Measurements from ENCODE around the gene CD200R1.

The CD200R1 gene

DNA sequence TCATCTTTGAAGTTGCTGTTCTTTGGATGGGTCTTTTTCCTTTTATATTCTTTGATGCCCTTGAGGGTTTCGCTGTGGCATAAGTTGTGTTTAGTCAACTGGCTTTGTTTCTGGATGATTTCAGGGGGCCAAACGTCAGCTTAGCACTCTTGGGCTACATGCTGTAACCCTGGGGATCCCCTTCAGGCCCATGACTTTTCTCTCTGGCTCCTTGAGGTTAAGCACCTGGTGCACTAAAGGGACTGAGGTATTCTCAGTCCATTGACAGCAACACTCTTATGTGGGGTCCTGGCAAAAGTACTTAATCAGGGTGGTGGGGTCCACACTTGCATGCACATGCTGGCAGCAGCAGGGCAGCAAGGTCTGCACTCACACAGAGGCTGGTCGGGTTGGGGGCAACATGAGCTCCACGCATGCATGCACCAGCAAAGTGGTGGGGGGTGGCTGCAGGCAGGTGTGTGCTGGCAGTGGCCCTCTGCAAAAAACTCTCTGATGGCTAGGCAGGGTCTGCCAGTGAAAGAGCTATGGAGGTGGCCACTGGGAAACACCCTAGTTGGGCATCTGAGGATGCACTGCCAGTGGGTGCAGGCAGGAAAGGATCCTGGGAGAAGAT, 90.1 kb downstream of the CD200R1 start:
- Histone ChIP-seq H3K4me1 (ENCODE audit: insufficient read depth, insufficient read length) (no peaks in the 10 kb centered on the region), H3K27me3 (ENCODE audit: insufficient read depth, insufficient read length) (no peaks in the 10 kb centered on the region), H3K36me3 (ENCODE audit: insufficient read depth, insufficient read length, low read length) (no peaks in the 10 kb centered on the region), H3K9me3 (ENCODE audit: insufficient read depth, low read length) (no peaks in the 10 kb centered on the region), H3K4me3 (ENCODE audit: insufficient read length, low read depth) (no peak overlapping the region), H3K9ac (ENCODE audit: insufficient read length, low read depth) (no peak overlapping the region)
- TF ChIP-seq SUZ12 (IDR thresholded peaks at IDR 0.05; ENCODE audit: extremely low read depth, insufficient read depth, insufficient read length) (no peak), YY1 (IDR thresholded peaks at IDR 0.05; ENCODE audit: insufficient read depth, insufficient read length) (no peak), ZNF274 (IDR thresholded peaks at IDR 0.05; ENCODE audit: low read depth, low read length) (no peak)
- DNase-seq (ENCODE audit: low read depth, low spot score): no peak

DNA sequence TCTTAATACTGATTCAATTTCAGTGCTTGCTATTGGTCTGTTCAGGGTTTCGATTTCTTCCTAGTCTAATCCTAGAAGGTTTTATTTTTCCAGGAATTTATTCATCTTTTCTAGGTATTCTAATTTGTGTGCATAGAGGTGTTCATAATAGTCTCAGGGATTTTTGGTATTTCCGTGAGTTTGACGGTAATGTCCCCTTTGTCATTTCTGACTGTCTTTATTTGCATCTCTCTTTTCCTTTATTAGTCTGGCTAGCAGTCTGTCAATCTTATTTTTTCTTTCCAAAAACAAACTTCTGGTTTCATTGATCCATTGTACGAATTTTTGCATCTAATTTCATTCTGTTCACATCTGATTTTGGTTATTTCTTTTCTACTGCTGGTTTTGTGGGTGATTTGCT, 93.0 kb downstream of the CD200R1 start:
- H3K9me3 ChIP-seq (ENCODE audit: insufficient read depth, low read length): no peaks in the 10 kb centered on the region
- H3K4me3 ChIP-seq (ENCODE audit: insufficient read length, low read depth): no peak overlapping the region
- H3K4me1 ChIP-seq (ENCODE audit: insufficient read depth, insufficient read length): no peaks in the 10 kb centered on the region
- H3K27me3 ChIP-seq (ENCODE audit: insufficient read depth, insufficient read length): no peaks in the 10 kb centered on the region
- no peak for DNase-seq (ENCODE audit: low read depth, low spot score)
- H3K9ac ChIP-seq (ENCODE audit: insufficient read length, low read depth): no peak overlapping the region
- TF ChIP-seq YY1 (IDR thresholded peaks at IDR 0.05; ENCODE audit: insufficient read depth, insufficient read length) (no peak), SUZ12 (IDR thresholded peaks at IDR 0.05; ENCODE audit: extremely low read depth, insufficient read depth, insufficient read length) (no peak), ZNF274 (IDR thresholded peaks at IDR 0.05; ENCODE audit: low read depth, low read length) (no peak)
- H3K36me3 ChIP-seq (ENCODE audit: insufficient read depth, insufficient read length, low read length): no peaks in the 10 kb centered on the region

DNA sequence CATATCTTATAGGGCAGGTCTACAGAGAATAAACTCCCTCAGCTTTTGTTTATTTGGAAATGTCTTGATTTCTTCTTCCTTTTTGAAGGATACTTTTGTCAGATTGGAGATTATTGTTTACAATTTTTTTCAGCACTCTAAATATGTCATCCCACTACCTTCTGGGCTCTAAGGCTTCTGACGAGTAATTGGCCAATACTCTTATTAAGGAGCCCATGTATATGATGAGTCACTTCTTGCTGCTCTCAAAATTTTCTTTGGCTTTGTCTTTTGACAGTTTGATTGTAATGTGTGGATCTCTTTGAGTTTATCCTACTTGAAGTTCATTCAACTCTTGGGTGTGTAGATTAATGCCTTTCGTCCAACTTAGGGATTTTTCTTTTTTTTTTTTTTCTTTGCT, 99.3 kb downstream of the CD200R1 start:
- H3K27me3 ChIP-seq (ENCODE audit: insufficient read depth, insufficient read length): no peaks in the 10 kb centered on the region
- H3K9ac ChIP-seq (ENCODE audit: insufficient read length, low read depth): no peak overlapping the region
- TF ChIP-seq YY1 (IDR thresholded peaks at IDR 0.05; ENCODE audit: insufficient read depth, insufficient read length): no peak
- no peak for TF ChIP-seq ZNF274 (IDR thresholded peaks at IDR 0.05; ENCODE audit: low read depth, low read length)
- no peak for TF ChIP-seq SUZ12 (IDR thresholded peaks at IDR 0.05; ENCODE audit: extremely low read depth, insufficient read depth, insufficient read length)
- no peak overlapping the region for H3K4me3 ChIP-seq (ENCODE audit: insufficient read length, low read depth)
- no peaks in the 10 kb centered on the region for H3K9me3 ChIP-seq (ENCODE audit: insufficient read depth, low read length)
- no peaks in the 10 kb centered on the region for H3K36me3 ChIP-seq (ENCODE audit: insufficient read depth, insufficient read length, low read length)
- no peaks in the 10 kb centered on the region for H3K4me1 ChIP-seq (ENCODE audit: insufficient read depth, insufficient read length)
- no peak for DNase-seq (ENCODE audit: low read depth, low spot score)

DNA sequence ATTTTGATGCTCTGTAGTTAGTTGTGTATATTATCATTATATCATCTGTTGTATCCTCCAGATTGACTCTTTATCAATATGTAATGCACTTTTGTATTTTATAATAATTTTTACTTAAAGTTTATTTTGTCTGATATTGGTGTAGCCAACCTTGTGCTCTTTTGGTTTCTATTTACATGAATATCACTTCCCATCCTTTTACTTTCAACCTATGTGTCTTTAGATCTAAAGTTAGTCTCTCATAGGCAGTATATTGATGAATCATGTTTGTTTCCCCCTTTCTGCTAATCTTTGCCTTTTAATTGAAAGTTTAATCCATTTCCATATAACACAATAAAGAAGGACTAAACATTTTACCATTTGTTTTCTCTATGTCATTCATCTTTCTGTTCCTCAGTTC, 100.2 kb downstream of the CD200R1 start:
- Histone ChIP-seq H3K4me1 (ENCODE audit: insufficient read depth, insufficient read length) (no peaks in the 10 kb centered on the region), H3K9me3 (ENCODE audit: insufficient read depth, low read length) (no peaks in the 10 kb centered on the region; the same call in 1 of the 2 replicates), H3K4me3 (ENCODE audit: insufficient read length, low read depth) (no peak overlapping the region), H3K36me3 (ENCODE audit: insufficient read depth, insufficient read length, low read length) (no peaks in the 10 kb centered on the region), H3K27me3 (ENCODE audit: insufficient read depth, insufficient read length) (no peaks in the 10 kb centered on the region), H3K9ac (ENCODE audit: insufficient read length, low read depth) (no peak overlapping the region)
- TF ChIP-seq ZNF274 (IDR thresholded peaks at IDR 0.05; ENCODE audit: low read depth, low read length) (no peak), SUZ12 (IDR thresholded peaks at IDR 0.05; ENCODE audit: extremely low read depth, insufficient read depth, insufficient read length) (no peak), YY1 (IDR thresholded peaks at IDR 0.05; ENCODE audit: insufficient read depth, insufficient read length) (no peak)
- DNase-seq (ENCODE audit: low read depth, low spot score): no peak

DNA sequence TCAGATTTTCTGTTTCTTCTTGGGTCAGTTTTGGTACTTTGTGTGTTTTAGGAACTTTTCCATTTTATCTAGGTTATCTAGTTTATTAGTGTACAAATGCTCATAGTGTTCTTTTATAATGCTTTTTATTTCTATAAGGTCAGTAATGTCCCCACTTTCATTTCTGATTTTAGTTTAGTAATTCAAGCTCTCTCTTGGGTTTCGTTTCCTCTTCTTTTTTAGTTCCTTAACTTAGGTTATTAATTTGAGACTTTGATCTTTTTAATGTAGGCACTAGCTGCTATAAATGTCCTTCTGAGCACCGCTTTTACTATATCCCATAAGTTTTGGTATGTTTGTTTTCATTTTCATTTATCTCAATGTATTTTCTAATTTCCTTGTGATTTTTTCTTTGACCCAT, 101.3 kb downstream of the CD200R1 start:
- Histone ChIP-seq H3K27me3 (ENCODE audit: insufficient read depth, insufficient read length) (no peaks in the 10 kb centered on the region), H3K4me1 (ENCODE audit: insufficient read depth, insufficient read length) (no peaks in the 10 kb centered on the region), H3K4me3 (ENCODE audit: insufficient read length, low read depth) (no peak overlapping the region), H3K9ac (ENCODE audit: insufficient read length, low read depth) (no peak overlapping the region), H3K9me3 (ENCODE audit: insufficient read depth, low read length) (no peaks in the 10 kb centered on the region; the same call in 1 of the 2 replicates), H3K36me3 (ENCODE audit: insufficient read depth, insufficient read length, low read length) (no peaks in the 10 kb centered on the region)
- no peak for DNase-seq (ENCODE audit: low read depth, low spot score)
- TF ChIP-seq SUZ12 (IDR thresholded peaks at IDR 0.05; ENCODE audit: extremely low read depth, insufficient read depth, insufficient read length) (no peak), YY1 (IDR thresholded peaks at IDR 0.05; ENCODE audit: insufficient read depth, insufficient read length) (no peak), ZNF274 (IDR thresholded peaks at IDR 0.05; ENCODE audit: low read depth, low read length) (no peak)

DNA sequence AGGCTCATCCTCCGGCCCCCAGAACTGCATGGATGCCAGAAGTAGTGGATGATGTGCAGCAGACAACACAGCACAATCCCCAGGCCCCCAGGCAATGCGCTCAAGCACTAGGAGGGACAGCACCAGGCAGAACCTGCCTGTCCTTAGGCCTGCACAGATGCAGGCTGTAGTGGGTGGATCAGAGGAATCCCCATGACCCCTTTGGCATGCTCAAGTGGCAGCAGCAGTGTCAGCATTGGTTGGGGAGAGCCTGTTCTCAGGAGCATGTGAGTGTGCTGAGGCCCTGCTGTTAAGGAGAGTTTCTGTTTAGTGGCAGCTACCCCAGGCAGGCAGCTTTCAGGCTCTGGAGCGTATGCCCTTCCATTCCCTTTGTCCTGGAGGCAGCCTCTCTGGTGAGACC, 103.2 kb downstream of the CD200R1 start:
- Histone ChIP-seq H3K4me3 (ENCODE audit: insufficient read length, low read depth) (no peak overlapping the region), H3K4me1 (ENCODE audit: insufficient read depth, insufficient read length) (no peaks in the 10 kb centered on the region), H3K27me3 (ENCODE audit: insufficient read depth, insufficient read length) (no peaks in the 10 kb centered on the region), H3K9ac (ENCODE audit: insufficient read length, low read depth) (no peak overlapping the region), H3K36me3 (ENCODE audit: insufficient read depth, insufficient read length, low read length) (no peaks in the 10 kb centered on the region), H3K9me3 (ENCODE audit: insufficient read depth, low read length) (no peaks in the 10 kb centered on the region; the same call in 1 of the 2 replicates)
- no peak for DNase-seq (ENCODE audit: low read depth, low spot score)
- TF ChIP-seq ZNF274 (IDR thresholded peaks at IDR 0.05; ENCODE audit: low read depth, low read length) (no peak), YY1 (IDR thresholded peaks at IDR 0.05; ENCODE audit: insufficient read depth, insufficient read length) (no peak), SUZ12 (IDR thresholded peaks at IDR 0.05; ENCODE audit: extremely low read depth, insufficient read depth, insufficient read length) (no peak)
